ENCODE data around the gene LRRC4. TPM values are rescaled to one million over a fixed set of nuclear protein-coding genes. Genes with fewer than 3 reads are reported as not detected.

The LRRC4 gene
- polyA plus RNA-seq, 1 of the 3 experiments (the other 2 are of a cell fraction), result 0.44 TPM

DNA sequence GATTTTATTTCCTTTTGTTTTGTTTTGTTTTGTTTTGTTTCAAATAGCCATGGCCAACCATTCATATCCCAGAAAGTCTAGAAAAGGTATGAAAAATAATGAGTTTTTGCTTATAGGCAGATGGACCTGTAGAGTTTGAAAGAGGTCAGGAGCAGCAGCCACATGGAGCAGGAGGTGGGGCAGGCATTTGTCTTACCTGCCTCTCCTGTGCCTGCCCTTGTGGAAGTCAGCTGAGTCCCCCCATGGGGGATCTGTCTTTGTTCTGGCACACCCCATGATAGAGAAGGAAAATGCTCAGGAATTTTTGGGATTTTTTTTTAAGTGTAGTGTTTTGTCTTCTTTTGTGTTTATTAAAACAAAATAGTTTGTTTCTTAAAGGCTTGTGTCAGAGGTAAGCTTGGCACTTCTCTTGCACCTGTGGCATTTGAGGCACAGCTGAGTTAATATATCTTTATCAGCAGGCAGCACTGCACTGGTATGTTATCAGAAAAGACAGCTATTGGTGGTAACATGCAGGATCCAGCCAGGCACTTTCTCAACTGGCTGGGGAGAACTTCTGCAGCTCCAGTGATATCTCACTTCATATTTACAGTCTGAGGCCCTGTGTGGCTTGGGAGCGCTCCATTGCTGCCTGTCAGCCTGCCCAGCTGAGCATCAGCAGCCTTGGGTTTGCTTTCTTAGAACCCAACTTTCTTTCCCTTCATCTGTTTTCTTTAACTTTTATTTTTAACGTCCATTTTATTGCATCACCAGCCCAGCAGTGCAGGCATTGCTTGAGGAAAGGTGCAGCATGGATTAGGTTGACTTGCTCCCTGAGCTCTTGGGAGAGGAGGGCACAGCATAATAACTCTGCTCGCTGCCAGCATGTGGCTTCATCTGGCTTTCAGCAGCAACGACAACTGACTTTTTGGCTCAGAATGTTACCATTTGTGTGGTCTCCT lies 44.4 kb downstream of the LRRC4 start:
- H3K79me2 ChIP-seq (ENCODE audit: insufficient read depth), result no peaks in the 10 kb centered on the region; the same call in 1 of the 2 replicates
- TF ChIP-seq CHD2 (IDR thresholded peaks at IDR 0.05; ENCODE audit: low read length, partially characterized antibody) (no peak), NFIC (IDR thresholded peaks at IDR 0.05; ENCODE audit: borderline replicate concordance) (no peak), ELF1 (IDR thresholded peaks at IDR 0.05) (no peak), TAF1 (IDR thresholded peaks at IDR 0.05; ENCODE audit: borderline replicate concordance, low read depth, low read length) (no peak), GABPA (IDR thresholded peaks at IDR 0.05; ENCODE audit: low read depth) (no peak), RXRA (IDR thresholded peaks at IDR 0.05; ENCODE audit: borderline replicate concordance, low read depth) (no peak), RFX5 (IDR thresholded peaks at IDR 0.05; ENCODE audit: low read length) (no peak), POLR2AphosphoS5 (IDR thresholded peaks at IDR 0.05; ENCODE audit: low read depth, low read length) (no peak), FOXJ3 (CRISPR knock-in tag; IDR thresholded peaks at IDR 0.05) (no peak), SIN3A (IDR thresholded peaks at IDR 0.05; ENCODE audit: borderline replicate concordance, low read depth, low read length) (no peak), RAD21 (IDR thresholded peaks at IDR 0.05; ENCODE audit: low read length) (no peak), JUND (IDR thresholded peaks at IDR 0.05) (no peak), TCF12 (IDR thresholded peaks at IDR 0.05) (no peak), NRF1 (IDR thresholded peaks at IDR 0.05; ENCODE audit: low read depth, low read length) (no peak), SMC3 (IDR thresholded peaks at IDR 0.05; ENCODE audit: low read depth, low read length) (no peak), RCOR1 (IDR thresholded peaks at IDR 0.05; ENCODE audit: low read length) (no peak), FOXM1 (IDR thresholded peaks at IDR 0.05; ENCODE audit: low read depth) (no peak), YY1 (IDR thresholded peaks at IDR 0.05; ENCODE audit: low read depth) (no peak)
- TF ChIP-seq, protein P1, sequence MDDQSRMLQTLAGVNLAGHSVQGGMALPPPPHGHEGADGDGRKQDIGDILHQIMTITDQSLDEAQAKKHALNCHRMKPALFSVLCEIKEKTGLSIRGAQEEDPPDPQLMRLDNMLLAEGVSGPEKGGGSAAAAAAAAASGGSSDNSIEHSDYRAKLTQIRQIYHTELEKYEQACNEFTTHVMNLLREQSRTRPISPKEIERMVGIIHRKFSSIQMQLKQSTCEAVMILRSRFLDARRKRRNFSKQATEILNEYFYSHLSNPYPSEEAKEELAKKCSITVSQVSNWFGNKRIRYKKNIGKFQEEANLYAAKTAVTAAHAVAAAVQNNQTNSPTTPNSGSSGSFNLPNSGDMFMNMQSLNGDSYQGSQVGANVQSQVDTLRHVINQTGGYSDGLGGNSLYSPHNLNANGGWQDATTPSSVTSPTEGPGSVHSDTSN (IDR thresholded peaks at IDR 0.05), result no peak
- H3K4me2 ChIP-seq, result no peak overlapping the region
- peaks cover 0 to 21% of the 10 kb centered on the region in 2 experiments; a peak in 1 of 4 replicates for H3K4me1 ChIP-seq (ENCODE audit: control insufficient read depth in 1 of 2, insufficient read depth in 2 of 2, low read depth in 1 of 2, low read length in 1 of 2)
- ChIA-PET CTCF (interaction anchor here (1.1 to 2.1 kb wide), 2 partner anchors 33 to 48 kb away, joined by 3 to 6 read pairs; no protein-coding TSS in a partner anchor), POLR2A (interaction anchor here (1.0 kb wide), 1 partner anchor 11 kb away, joined by 4 read pairs; no protein-coding TSS in a partner anchor)
- no peak overlapping the region for H2AFZ ChIP-seq (ENCODE audit: low read depth)
- no peak overlapping the region for H3K27ac ChIP-seq (ENCODE audit: low read depth in 2 of 2, low read length in 1 of 2)
- no peak overlapping the region for H3K4me3 ChIP-seq (ENCODE audit: low read depth in 2 of 2, low read length in 1 of 2)
- WGBS (ENCODE audit: low lambda C conversion rate), result 90% methylated on average over 4 of the region's 4 CpGs
- no peak for DNase-seq
- H3K9me2 ChIP-seq, result no peaks in the 10 kb centered on the region
- no peak overlapping the region for H3K9ac ChIP-seq
- no peaks in the 10 kb centered on the region for H3K9me3 ChIP-seq
- H3F3A ChIP-seq (replicated peaks; ENCODE audit: insufficient read depth), result no peaks in the 10 kb centered on the region
- H4K20me1 ChIP-seq (ENCODE audit: insufficient read depth), result 0 out of 2 replicates have a peak, but pooled peaks cover 3% of the 10 kb centered on the region
- peaks cover 2 to 14% of the 10 kb centered on the region in 2 experiments for H3K36me3 ChIP-seq (replicated peaks in 1 of 2; ENCODE audit: control insufficient read depth in 1 of 2, insufficient read depth in 2 of 2, low read length in 1 of 2)
- no peaks in the 10 kb centered on the region for H3K27me3 ChIP-seq (ENCODE audit: insufficient read depth)
